OCI-LY7 (cell line): Measurements from ENCODE around the gene GFI1B. TPM values are rescaled to one million over a fixed set of nuclear protein-coding genes. Genes with fewer than 3 reads are reported as not detected.

Source experiments
- BruUV-seq: library from RNA; stranded (reverse); fragments of 400-500 nt; replicated peaks from 2 replicates; lab custom pipeline; 2021; lab: Mats Ljungman, UMichigan
- CTCF ChIA-PET: fragments of 300-600 bp; sonication (Branson Sonifier 250); formaldehyde crosslinking; loops from one replicate; lab custom pipeline; 2022; ENCODE audit warnings: antibody characterized with exemption; ENCODE audit not compliant: unreplicated experiment; lab: Charles Lee
- POLR2A ChIA-PET: fragments of 300-600 bp; sonication (Branson Sonifier 250); formaldehyde crosslinking; loops from one replicate; lab custom pipeline; 2022; ENCODE audit warnings: antibody characterized with exemption; lab: Charles Lee
- DNase-seq: peaks from one replicate; pipeline ENCODE4 v3.0.0-alpha.2; 2015; ENCODE audit warnings: low spot score
- H2AFZ ChIP-seq: fragments of 200-600 bp; sonication (generic), shearing (Covaris generic); 2 replicates; pipeline ENCODE4 v1.6.1; 2014; ENCODE audit warnings: mild to moderate bottlenecking, antibody characterized with exemption, low read length, moderate library complexity
- H3K27ac ChIP-seq: fragments of 200-600 bp; sonication (generic); 2 replicates; pipeline ENCODE4 v1.5.1; 2014; ENCODE audit warnings: mixed run types, low read depth, mild to moderate bottlenecking, moderate library complexity, low read length, inconsistent platforms; ENCODE audit not compliant: poor library complexity, severe bottlenecking
- H3K36me3 ChIP-seq: fragments of 200-600 bp; sonication (generic); 2 replicates; pipeline ENCODE4 v1.6.1; 2014; ENCODE audit warnings: mild to moderate bottlenecking, antibody characterized with exemption, low read length, moderate library complexity, mixed read lengths; ENCODE audit not compliant: insufficient read depth
- H3K4me1 ChIP-seq: fragments of 200-600 bp; sonication (generic); 2 replicates; pipeline ENCODE4 v1.5.1; 2014; ENCODE audit warnings: mild to moderate bottlenecking, low read length; ENCODE audit not compliant: insufficient read depth, poor library complexity, severe bottlenecking
- H3K4me2 ChIP-seq: fragments of 200-600 bp; sonication (generic); 2 replicates; pipeline ENCODE4 v1.6.1; 2014; ENCODE audit warnings: mild to moderate bottlenecking, low read length
- H3K4me3 ChIP-seq: fragments of 200-600 bp; sonication (generic); 2 replicates; pipeline ENCODE4 v1.5.1; 2014; ENCODE audit warnings: mild to moderate bottlenecking, low read depth, low read length; ENCODE audit not compliant: poor library complexity, severe bottlenecking
- H3K79me2 ChIP-seq: fragments of 200-600 bp; sonication (generic); 2 replicates; pipeline ENCODE4 v1.6.1; 2016; ENCODE audit warnings: low read depth, mild to moderate bottlenecking, low read length, moderate library complexity, mixed read lengths; ENCODE audit not compliant: insufficient read depth
- H3K9me2 ChIP-seq: fragments of 200-600 bp; sonication (generic); 2 replicates; pipeline ENCODE4 v1.6.1; 2016; ENCODE audit warnings: mild to moderate bottlenecking, low read length, mixed read lengths; ENCODE audit not compliant: insufficient read depth
- H3K9me3 ChIP-seq: fragments of 200-600 bp; sonication (generic); 2 replicates; pipeline ENCODE4 v1.6.1; 2014; ENCODE audit warnings: mild to moderate bottlenecking, mixed run types, low read length, mixed read lengths
- H4K20me1 ChIP-seq: fragments of 200-600 bp; sonication (generic); 2 replicates; pipeline ENCODE4 v1.6.1; 2014; ENCODE audit warnings: mild to moderate bottlenecking, antibody characterized with exemption, low read length, moderate library complexity, mixed read lengths; ENCODE audit not compliant: insufficient read depth
- EZH2phosphoT487 ChIP-seq: fragments of 200-600 bp; sonication (generic); IDR thresholded peaks from 2 replicates; pipeline ENCODE4 v1.6.1; 2018; ENCODE audit warnings: low read depth, borderline replicate concordance, mild to moderate bottlenecking, mixed run types, antibody characterized with exemption, low read length, moderate library complexity, mixed read lengths
- intact Hi-C: fragments of 100-400 bp; cut with micrococcal nuclease; formaldehyde crosslinking; loops from one replicate; pipeline ENCODE4 v1.10.0; 2022; ENCODE audit not compliant: unreplicated experiment
- total RNA-seq, 2 experiments: library from RNA; depleted of rRNA in 1 of 2; stranded (reverse); fragments of >200 nt in 1 of 2; shearing (Covaris generic) in 1 of 2; gene quantifications; 2 replicates each; pipeline ENCODE4 v1.2.3, GENCODE V29; 2014 to 2022
- TF ChIP-seq, protein P1 (sequence below): fragments of 200-600 bp; sonication (generic); conservative IDR thresholded peaks from 2 replicates; pipeline ENCODE4 v1.5.1; 2014; ENCODE audit warnings: mild to moderate bottlenecking, antibody characterized with exemption, low read length, moderate library complexity, mixed read lengths

Gene GFI1B
- total RNA-seq, 2 experiments from 2014 or later: 0.50 to 4.9 TPM

DNA sequence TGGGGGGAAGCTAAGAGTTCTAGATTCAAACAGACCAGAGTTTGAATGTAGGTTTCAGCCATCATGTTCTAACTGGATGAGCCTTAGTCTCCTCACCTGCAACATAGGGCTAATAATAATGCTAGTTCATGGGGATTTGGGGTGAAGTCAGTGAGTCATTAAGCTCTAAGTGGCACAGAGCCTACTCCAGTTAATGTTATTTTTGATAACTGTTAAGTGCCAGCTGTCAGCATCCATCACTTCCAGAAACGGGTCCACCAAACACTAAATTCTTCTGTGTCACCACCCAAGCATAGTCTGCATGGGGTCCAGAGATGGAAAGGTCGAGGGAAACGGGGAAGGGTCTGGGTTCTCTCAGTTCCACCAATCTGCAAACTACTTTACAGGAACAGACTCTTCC, 32.3 kb upstream of the GFI1B start:
- ChIA-PET POLR2A (no interaction called here), CTCF (no interaction called here)
- H3K4me3 ChIP-seq: no peak overlapping the region
- H3K27ac ChIP-seq: no peak overlapping the region
- H4K20me1 ChIP-seq: peaks cover 12% of the 10 kb centered on the region; the same call in 1 of the 2 replicates
- intact Hi-C loops: no loop called here
- peaks cover 32% of the 10 kb centered on the region for H3K79me2 ChIP-seq
- H2AFZ ChIP-seq: no peak overlapping the region
- TF ChIP-seq, protein P1, sequence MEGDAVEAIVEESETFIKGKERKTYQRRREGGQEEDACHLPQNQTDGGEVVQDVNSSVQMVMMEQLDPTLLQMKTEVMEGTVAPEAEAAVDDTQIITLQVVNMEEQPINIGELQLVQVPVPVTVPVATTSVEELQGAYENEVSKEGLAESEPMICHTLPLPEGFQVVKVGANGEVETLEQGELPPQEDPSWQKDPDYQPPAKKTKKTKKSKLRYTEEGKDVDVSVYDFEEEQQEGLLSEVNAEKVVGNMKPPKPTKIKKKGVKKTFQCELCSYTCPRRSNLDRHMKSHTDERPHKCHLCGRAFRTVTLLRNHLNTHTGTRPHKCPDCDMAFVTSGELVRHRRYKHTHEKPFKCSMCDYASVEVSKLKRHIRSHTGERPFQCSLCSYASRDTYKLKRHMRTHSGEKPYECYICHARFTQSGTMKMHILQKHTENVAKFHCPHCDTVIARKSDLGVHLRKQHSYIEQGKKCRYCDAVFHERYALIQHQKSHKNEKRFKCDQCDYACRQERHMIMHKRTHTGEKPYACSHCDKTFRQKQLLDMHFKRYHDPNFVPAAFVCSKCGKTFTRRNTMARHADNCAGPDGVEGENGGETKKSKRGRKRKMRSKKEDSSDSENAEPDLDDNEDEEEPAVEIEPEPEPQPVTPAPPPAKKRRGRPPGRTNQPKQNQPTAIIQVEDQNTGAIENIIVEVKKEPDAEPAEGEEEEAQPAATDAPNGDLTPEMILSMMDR: no peak
- TF ChIP-seq EZH2phosphoT487: no peak
- H3K36me3 ChIP-seq: no peaks in the 10 kb centered on the region
- H3K4me2 ChIP-seq: no peak overlapping the region
- H3K9me3 ChIP-seq: no peaks in the 10 kb centered on the region
- DNase-seq: no peak
- no peaks in the 10 kb centered on the region for H3K9me2 ChIP-seq
- peaks cover 31% of the 10 kb centered on the region for H3K4me1 ChIP-seq
- no TSS peak for BruUV-seq

DNA sequence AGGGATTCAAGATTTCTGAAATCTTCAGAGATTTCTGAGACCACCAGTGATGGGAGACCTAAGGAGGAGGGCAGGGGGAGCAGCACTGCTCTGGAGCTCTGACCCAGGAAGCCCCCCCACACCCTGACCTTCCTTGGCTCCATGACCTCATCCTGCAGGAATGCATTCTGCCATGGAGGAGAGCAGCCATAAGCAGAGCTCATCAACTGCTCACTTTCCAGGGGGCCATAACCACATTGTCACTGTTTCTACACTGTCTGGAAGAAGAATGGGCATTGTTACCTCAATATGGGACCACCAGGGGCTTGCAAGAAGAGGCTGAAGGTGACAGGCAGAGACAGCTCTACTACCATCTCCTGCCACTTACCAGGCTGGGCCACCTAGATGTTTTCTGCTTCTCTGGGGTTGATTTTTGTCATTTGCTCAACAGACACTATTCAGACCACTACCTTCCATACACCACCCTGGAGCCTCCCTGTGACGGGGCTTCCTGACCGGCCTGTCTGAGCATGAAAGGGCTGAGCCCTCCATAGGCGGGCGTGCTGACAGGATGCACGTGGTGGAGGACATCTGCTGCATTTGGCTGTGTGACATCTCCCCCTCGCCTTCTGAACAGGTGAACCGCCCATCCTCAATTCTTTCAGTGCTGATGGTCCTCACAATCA, 31.7 kb upstream of the GFI1B start:
- Histone ChIP-seq H3K36me3 (no peaks in the 10 kb centered on the region), H3K27ac (no peak overlapping the region), H2AFZ (no peak overlapping the region), H3K9me3 (no peaks in the 10 kb centered on the region), H3K9me2 (no peaks in the 10 kb centered on the region), H3K4me2 (no peak overlapping the region), H3K4me3 (no peak overlapping the region), H4K20me1 (peaks cover 7% of the 10 kb centered on the region; the same call in 1 of the 2 replicates), H3K4me1 (peaks cover 26% of the 10 kb centered on the region), H3K79me2 (peaks cover 26% of the 10 kb centered on the region)
- ChIA-PET CTCF (no interaction called here), POLR2A (interaction anchor here (0.6 kb wide), 2 partner anchors 7 to 32 kb away, joined by 3 to 5 read pairs; no protein-coding TSS in a partner anchor)
- DNase-seq: no peak
- BruUV-seq: no TSS peak
- TF ChIP-seq EZH2phosphoT487: no peak
- TF ChIP-seq, protein P1: no peak
- intact Hi-C loops: no loop called here

DNA sequence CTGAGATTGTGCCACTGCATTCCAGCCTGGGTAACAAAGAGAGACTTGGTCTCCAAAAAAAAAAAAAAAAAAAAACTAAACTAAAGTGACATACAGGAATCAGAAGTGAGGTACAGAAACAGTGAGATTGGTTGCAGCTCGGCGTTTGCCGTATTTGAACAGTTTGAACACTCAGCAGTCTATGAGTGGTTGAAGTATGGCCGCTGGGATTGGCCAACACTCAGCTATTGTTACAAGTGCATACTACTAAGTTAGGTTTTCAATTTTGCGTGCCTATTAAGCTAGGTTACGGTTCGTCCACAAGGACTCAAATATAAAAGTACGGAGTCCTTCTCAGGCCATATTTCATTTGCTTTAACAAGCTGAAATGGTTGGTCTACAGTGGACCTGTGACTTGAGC, 30.7 kb upstream of the GFI1B start:
- POLR2A ChIA-PET: no interaction called here
- TF ChIP-seq, protein P1: no peak
- TF ChIP-seq EZH2phosphoT487: no peak
- H3K4me2 ChIP-seq: no peak overlapping the region
- peaks cover 16% of the 10 kb centered on the region for H3K4me1 ChIP-seq
- H3K27ac ChIP-seq: no peak overlapping the region
- no peaks in the 10 kb centered on the region for H3K36me3 ChIP-seq
- no peak for DNase-seq
- no peak overlapping the region for H3K4me3 ChIP-seq
- H3K9me3 ChIP-seq: no peaks in the 10 kb centered on the region
- no peaks in the 10 kb centered on the region for H3K9me2 ChIP-seq
- no peak overlapping the region for H2AFZ ChIP-seq
- peaks cover 16% of the 10 kb centered on the region for H3K79me2 ChIP-seq
- H4K20me1 ChIP-seq: no peaks in the 10 kb centered on the region
- intact Hi-C loops: no loop called here
- BruUV-seq: no TSS peak
- CTCF ChIA-PET: no interaction called here
